ENCODE measurements around the gene MYOZ3. TPM values are rescaled to one million over a fixed set of nuclear protein-coding genes. Genes with fewer than 3 reads are reported as not detected.

Gene MYOZ3
- total RNA-seq, 1 experiment from 2014 or later, result not detected

GRCh38 chr5:150642991-150643710 lies 17.9 kb upstream of the MYOZ3 start:
- no peak for DNase-seq (ENCODE audit: low spot score)

GRCh38 chr5:150644058-150644457 lies 17.0 kb upstream of the MYOZ3 start:
- no peak for DNase-seq (ENCODE audit: low spot score)

- DNase-seq (ENCODE audit: low spot score), result no peak
Observed at GRCh38 chr5:150644514-150644913, 16.5 kb upstream of the MYOZ3 start.

- DNase-seq (ENCODE audit: low spot score), result peak; percentile 74
Observed at GRCh38 chr5:150645070-150645700, 15.9 kb upstream of the MYOZ3 start.

GRCh38 chr5:150647275-150648251 lies 13.5 kb upstream of the MYOZ3 start:
- DNase-seq (ENCODE audit: low spot score), result no peak

GRCh38 chr5:150648294-150649107 lies 12.6 kb upstream of the MYOZ3 start:
- DNase-seq (ENCODE audit: low spot score), result no peak

GRCh38 chr5:150649108-150650020 lies 11.7 kb upstream of the MYOZ3 start:
- no peak for DNase-seq (ENCODE audit: low spot score)

GRCh38 chr5:150650021-150651006 lies 10.7 kb upstream of the MYOZ3 start:
- no peak for DNase-seq (ENCODE audit: low spot score)

GRCh38 chr5:150651382-150651781 lies 9.7 kb upstream of the MYOZ3 start:
- DNase-seq (ENCODE audit: low spot score), result no peak

- no peak for DNase-seq (ENCODE audit: low spot score)
Observed at GRCh38 chr5:150651924-150652671, 9.0 kb upstream of the MYOZ3 start.

GRCh38 chr5:150653145-150653761 lies 7.8 kb upstream of the MYOZ3 start:
- no peak for DNase-seq (ENCODE audit: low spot score)

- no peak for DNase-seq (ENCODE audit: low spot score)
Observed at GRCh38 chr5:150653762-150654556, 7.1 kb upstream of the MYOZ3 start.

- no peak for DNase-seq (ENCODE audit: low spot score)
Observed at GRCh38 chr5:150655221-150655620, 5.8 kb upstream of the MYOZ3 start.

GRCh38 chr5:150656191-150657132 lies 4.6 kb upstream of the MYOZ3 start:
- DNase-seq (ENCODE audit: low spot score), result no peak

- DNase-seq (ENCODE audit: low spot score), result no peak
Observed at GRCh38 chr5:150658121-150658520, 2.9 kb upstream of the MYOZ3 start.

GRCh38 chr5:150658699-150659265 lies 2.3 kb upstream of the MYOZ3 start:
- DNase-seq (ENCODE audit: low spot score), result no peak
